CD4-positive, alpha-beta memory T cell (primary cell): Measurements from ENCODE around the gene PSMC6. TPM values are rescaled to one million over a fixed set of nuclear protein-coding genes. Genes with fewer than 3 reads are reported as not detected.

Experiments used
- CTCF ChIA-PET: fragments of 350-600 bp; sonication (Branson Sonifier 250); formaldehyde crosslinking; loops from one replicate; lab custom pipeline; 2021; ENCODE audit warnings: inconsistent platforms; ENCODE audit not compliant: partially characterized antibody; lab: Charles Lee
- POLR2A ChIA-PET: fragments of 350-600 bp; sonication (Branson Sonifier 250); formaldehyde crosslinking; loops from one replicate; lab custom pipeline; 2021; ENCODE audit not compliant: partially characterized antibody; lab: Charles Lee
- DNase-seq, 5 donors: peaks; one replicate each; pipeline versions ENCODE4 v3.0.0 to v3.0.0-alpha.2; 2020 to 2022; ENCODE audit warnings: mixed read lengths in 1 of 5
- H3K27ac ChIP-seq: one replicate; pipeline ENCODE4 v1.7.0; 2013; ENCODE audit warnings: low read depth, low read length
- H3K27me3 ChIP-seq: 2 replicates; pipeline ENCODE4 v1.7.0; 2013; ENCODE audit warnings: mild to moderate bottlenecking, low read length, moderate library complexity; ENCODE audit not compliant: insufficient read depth
- H3K36me3 ChIP-seq: 2 replicates; pipeline ENCODE4 v1.7.0; 2013; ENCODE audit warnings: mild to moderate bottlenecking, low read length, moderate library complexity; ENCODE audit not compliant: insufficient read depth
- H3K4me1 ChIP-seq: 2 replicates; pipeline ENCODE4 v1.7.0; 2013; ENCODE audit warnings: mild to moderate bottlenecking, low read length, moderate library complexity; ENCODE audit not compliant: insufficient read depth
- H3K4me3 ChIP-seq, 2 donors: one replicate each; pipeline ENCODE4 v1.7.0; 2013; ENCODE audit warnings: low read length in 2 of 2, mild to moderate bottlenecking in 1 of 2
- H3K9me3 ChIP-seq, 2 donors: one replicate each; pipeline ENCODE4 v1.7.0; 2013; ENCODE audit warnings: low read length in 2 of 2, control low read depth in 1 of 2; ENCODE audit not compliant: control insufficient read depth in 1 of 2
- H3K27ac Mint-ChIP-seq, 7 donors: one replicate each; pipeline ENCODE4 v1.8.0; 2020 to 2021; ENCODE audit warnings: mixed read lengths in 7 of 7, mild to moderate bottlenecking in 6 of 7, inconsistent platforms in 3 of 7, moderate library complexity in 3 of 7
- H3K27me3 Mint-ChIP-seq, 2 donors: one replicate each; pipeline ENCODE4 v1.8.0; 2020 to 2021; ENCODE audit warnings: mixed read lengths in 2 of 2
- H3K36me3 Mint-ChIP-seq, 2 donors: one replicate each; pipeline ENCODE4 v1.8.0; 2020 to 2021; ENCODE audit warnings: mixed read lengths in 2 of 2, inconsistent platforms in 1 of 2, mild to moderate bottlenecking in 1 of 2
- H3K4me1 Mint-ChIP-seq, 4 donors: one replicate each; pipeline ENCODE4 v1.8.0; 2020 to 2021; ENCODE audit warnings: mixed read lengths in 4 of 4, mild to moderate bottlenecking in 1 of 4
- H3K4me3 Mint-ChIP-seq, 8 donors: one replicate each; pipeline ENCODE4 v1.8.0; 2020 to 2021; ENCODE audit warnings: mixed read lengths in 8 of 8, mild to moderate bottlenecking in 7 of 8, moderate library complexity in 6 of 8, inconsistent platforms in 3 of 8
- H3K9me3 Mint-ChIP-seq, 8 donors: one replicate each; pipeline ENCODE4 v1.8.0; 2020 to 2021; ENCODE audit warnings: mixed read lengths in 8 of 8, mild to moderate bottlenecking in 5 of 8, inconsistent platforms in 3 of 8, moderate library complexity in 1 of 8
- intact Hi-C: fragments of 100-400 bp; cut with micrococcal nuclease; formaldehyde crosslinking; loops from one replicate; pipeline ENCODE4 v1.15.1; 2023
- polyA plus RNA-seq, 2 donors: library from polyadenylated mRNA; unstranded; fragments of 300-500 nt; fragmentation: Illumina TruSeq; gene quantifications; one replicate each; pipeline ENCODE4 v1.2.3, GENCODE V29; 2021
- total RNA-seq, 2 experiments: library from RNA; stranded (reverse); gene quantifications; one replicate each; pipeline ENCODE4 v1.2.3, GENCODE V29; 2021

The PSMC6 gene
- total and polyA plus RNA-seq, 4 experiments from 2014 or later, result 47.5 to 86.0 (median 77.2) TPM

- H3K27me3 Mint-ChIP-seq, result no peaks in the 10 kb centered on the region
- H3K36me3 Mint-ChIP-seq, result peaks cover 4 to 9% of the 10 kb centered on the region in 2 donors
- H3K27me3 ChIP-seq, result no peaks in the 10 kb centered on the region
- CTCF ChIA-PET, result interaction anchor here (0.6 to 1.3 kb wide), 3 partner anchors 15 to 23 kb away, joined by 3 read pairs; no protein-coding TSS in a partner anchor
- intact Hi-C loops, result loop anchor here (1.0 to 10.0 kb wide), 9 partner anchors 11 to 460 kb away; partner anchors contain the start of genes DDHD1, FERMT2, GPR137C and PSMC6
- no peaks in the 10 kb centered on the region for H3K36me3 ChIP-seq
- H3K4me3 Mint-ChIP-seq, result peak overlapping the region; percentile 98 to 100 (median 99)
- H3K27ac ChIP-seq, result peak overlapping the region; percentile 81
- peak overlapping the region; percentile 96 to 99 for H3K4me3 ChIP-seq
- H3K9me3 ChIP-seq, result no peaks in the 10 kb centered on the region
- H3K27ac Mint-ChIP-seq, result peak overlapping the region; percentile 88 to 99 (median 98)
- H3K9me3 Mint-ChIP-seq, result peaks cover 0 to 1% (median 0%) of the 10 kb centered on the region in 8 donors
- peaks cover 46% of the 10 kb centered on the region for H3K4me1 ChIP-seq
- peaks cover 30 to 53% (median 45%) of the 10 kb centered on the region in 4 donors for H3K4me1 Mint-ChIP-seq
- POLR2A ChIA-PET, result interaction anchor here (0.6 to 3.3 kb wide), 18 partner anchors 10 to 458 kb away, joined by 3 to 29 read pairs (median 6); partner anchors contain the start of genes DDHD1, GNPNAT1, GPR137C and PSMC6
- DNase-seq, result peak; percentile 66 to 83 (median 74)
Observed at GRCh38 chr14:52694761-52695480, 12.1 kb upstream of the PSMC6 start.

GRCh38 chr14:52695481-52696091, 11.4 kb upstream of the PSMC6 start, which contains the start of gene ERO1A:
ERO1A (minus strand) TSS chr14:52695558; CDS start chr14:52695481, 77 bp downstream.
- peaks cover 0 to 6% of the 10 kb centered on the region in 2 donors for H3K36me3 Mint-ChIP-seq
- H3K4me3 Mint-ChIP-seq, result peak within 1 kb of the TSS; percentile 98 to 100 (median 99)
- Histone ChIP-seq H3K36me3 (no peaks in the 10 kb centered on the region), H3K9me3 (no peaks in the 10 kb centered on the region), H3K4me1 (peaks cover 39% of the 10 kb centered on the region), H3K4me3 (peak within 1 kb of the TSS; percentile 96 to 99), H3K27ac (peak within 1 kb of the TSS; percentile 81), H3K27me3 (no peaks in the 10 kb centered on the region)
- CTCF ChIA-PET, result interaction anchor here (0.6 to 1.3 kb wide), 4 partner anchors 11 to 23 kb away, joined by 3 to 4 read pairs (median 3); no protein-coding TSS in a partner anchor
- DNase-seq, result peak; percentile 56 to 71 (median 60)
- peaks cover 0 to 1% (median 0%) of the 10 kb centered on the region in 8 donors for H3K9me3 Mint-ChIP-seq
- intact Hi-C loops, result loop anchor here (2.0 to 10.0 kb wide), 4 partner anchors 17 to 459 kb away; partner anchors contain the start of genes DDHD1 and FERMT2
- H3K4me1 Mint-ChIP-seq, result peaks cover 26 to 47% (median 40%) of the 10 kb centered on the region in 4 donors
- H3K27me3 Mint-ChIP-seq, result no peaks in the 10 kb centered on the region
- H3K27ac Mint-ChIP-seq, result peak within 1 kb of the TSS; percentile 88 to 99 (median 98)
- POLR2A ChIA-PET, result interaction anchor here (0.8 to 3.3 kb wide), 17 partner anchors 9 to 457 kb away, joined by 3 to 29 read pairs (median 5); partner anchors contain the start of genes DDHD1, GNPNAT1, GPR137C and PSMC6

- Histone ChIP-seq H3K4me3 (no peak overlapping the region), H3K9me3 (no peaks in the 10 kb centered on the region), H3K4me1 (no peaks in the 10 kb centered on the region), H3K27me3 (no peaks in the 10 kb centered on the region), H3K27ac (no peak overlapping the region), H3K36me3 (no peaks in the 10 kb centered on the region)
- intact Hi-C loops, result no loop called here
- CTCF ChIA-PET, result no interaction called here
- Mint-ChIP-seq H3K9me3 (peaks cover 0 to 1% (median 0%) of the 10 kb centered on the region in 8 donors), H3K27me3 (no peaks in the 10 kb centered on the region), H3K27ac (no peak overlapping the region), H3K36me3 (peaks cover 0 to 1% of the 10 kb centered on the region in 2 donors), H3K4me3 (no peak overlapping the region), H3K4me1 (peaks cover 3 to 10% (median 4%) of the 10 kb centered on the region in 4 donors)
- no peak for DNase-seq
- POLR2A ChIA-PET, result no interaction called here
Observed at GRCh38 chr14:52700701-52701172, 6.3 kb upstream of the PSMC6 start.

GRCh38 chr14:52701223-52701622, 5.8 kb upstream of the PSMC6 start:
- no peak overlapping the region for H3K27ac ChIP-seq
- no peak overlapping the region for H3K4me3 Mint-ChIP-seq
- no peak overlapping the region for H3K27ac Mint-ChIP-seq

GRCh38 chr14:52703225-52703624, 3.8 kb upstream of the PSMC6 start:
- Histone ChIP-seq H3K4me1 (peaks cover 20% of the 10 kb centered on the region), H3K36me3 (peaks cover under 1% of the 10 kb centered on the region), H3K4me3 (no peak overlapping the region), H3K9me3 (no peaks in the 10 kb centered on the region), H3K27ac (no peak overlapping the region), H3K27me3 (no peaks in the 10 kb centered on the region)
- no peak overlapping the region for H3K4me3 Mint-ChIP-seq
- CTCF ChIA-PET, result interaction anchor here (0.7 kb wide), 1 partner anchor 111 kb away, joined by 3 read pairs; no protein-coding TSS in a partner anchor
- POLR2A ChIA-PET, result no interaction called here
- H3K27ac Mint-ChIP-seq, result no peak overlapping the region
- intact Hi-C loops, result no loop called here
- peaks cover 13 to 29% (median 18%) of the 10 kb centered on the region in 4 donors for H3K4me1 Mint-ChIP-seq
- peaks cover 0 to 14% of the 10 kb centered on the region in 2 donors for H3K36me3 Mint-ChIP-seq
- DNase-seq, result no peak
- H3K27me3 Mint-ChIP-seq, result no peaks in the 10 kb centered on the region
- H3K9me3 Mint-ChIP-seq, result peaks cover 0 to 1% (median 0%) of the 10 kb centered on the region in 8 donors

More at GRCh38 chr14:52701223-52701622, 5.8 kb upstream of the PSMC6 start:
- H3K36me3 Mint-ChIP-seq, result no peaks in the 10 kb centered on the region
- intact Hi-C loops, result no loop called here
- peaks cover 3% of the 10 kb centered on the region for H3K4me1 ChIP-seq
- H3K36me3 ChIP-seq, result no peaks in the 10 kb centered on the region
- no peaks in the 10 kb centered on the region for H3K27me3 ChIP-seq
- H3K4me3 ChIP-seq, result no peak overlapping the region
- H3K27me3 Mint-ChIP-seq, result no peaks in the 10 kb centered on the region
- H3K9me3 ChIP-seq, result no peaks in the 10 kb centered on the region
- H3K4me1 Mint-ChIP-seq, result peaks cover 2 to 14% (median 5%) of the 10 kb centered on the region in 4 donors
- ChIA-PET CTCF (no interaction called here), POLR2A (no interaction called here)
- no peak for DNase-seq
- H3K9me3 Mint-ChIP-seq, result peaks cover 0 to 1% (median 0%) of the 10 kb centered on the region in 8 donors

GRCh38 chr14:52703664-52704063, 3.3 kb upstream of the PSMC6 start:
- Histone ChIP-seq H3K4me3 (no peak overlapping the region), H3K27me3 (no peaks in the 10 kb centered on the region), H3K27ac (no peak overlapping the region), H3K9me3 (no peaks in the 10 kb centered on the region), H3K36me3 (peaks cover 5% of the 10 kb centered on the region), H3K4me1 (peaks cover 24% of the 10 kb centered on the region)
- no peak overlapping the region for H3K4me3 Mint-ChIP-seq
- intact Hi-C loops, result no loop called here
- DNase-seq, result no peak
- CTCF ChIA-PET, result no interaction called here
- POLR2A ChIA-PET, result interaction anchor here (1.1 to 1.8 kb wide), 2 partner anchors 8 to 38 kb away, joined by 3 to 10 read pairs; partner anchors contain the start of gene ERO1A
- no peaks in the 10 kb centered on the region for H3K27me3 Mint-ChIP-seq
- peaks cover 15 to 34% (median 22%) of the 10 kb centered on the region in 4 donors for H3K4me1 Mint-ChIP-seq
- H3K36me3 Mint-ChIP-seq, result peaks cover 0 to 17% of the 10 kb centered on the region in 2 donors
- H3K27ac Mint-ChIP-seq, result peak overlapping the region in 1 of 7 donors; percentile 16
- peaks cover 0 to under 1% (median 0%) of the 10 kb centered on the region in 8 donors for H3K9me3 Mint-ChIP-seq
